GM19467 (cell line): ENCODE measurements around the gene APOL3.
"Not testable (repeated sequence)": the region's sequence is repeated elsewhere in the genome, so short reads cannot be mapped to it uniquely, and the experiment has no call there.

Experiments used
- ATAC-seq: cut with Tn5 transposase; IDR thresholded peaks from one replicate; pipeline ENCODE4 v1.9.1; 2021; ENCODE audit warnings: mild to moderate bottlenecking, moderate library complexity; ENCODE audit not compliant: unreplicated experiment

APOL3 gene

DNA sequence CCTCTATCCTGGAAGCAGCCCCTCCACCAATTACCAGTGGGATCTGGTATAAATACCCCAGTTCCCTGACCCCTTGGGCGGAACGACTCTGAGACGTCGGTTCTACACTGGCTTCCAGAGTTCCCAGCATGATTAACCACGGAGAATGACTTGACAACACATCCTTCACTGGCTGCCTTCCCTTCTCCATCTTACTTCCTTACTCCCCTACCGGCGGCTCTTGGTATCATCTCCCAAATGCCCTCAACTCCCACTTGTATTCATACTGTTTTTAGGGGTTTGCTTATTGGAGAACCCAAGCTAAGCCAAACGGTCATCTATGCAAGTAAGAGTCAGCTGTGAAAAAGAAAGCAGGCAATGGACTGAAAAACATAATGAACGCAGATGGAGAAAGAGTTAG lies 56.1 kb downstream of the APOL3 start:
- ATAC-seq, result no peak

- no peak for ATAC-seq
These were observed 56.7 kb downstream of the APOL3 start for GRCh38 chr22:36103891-36104290.

DNA sequence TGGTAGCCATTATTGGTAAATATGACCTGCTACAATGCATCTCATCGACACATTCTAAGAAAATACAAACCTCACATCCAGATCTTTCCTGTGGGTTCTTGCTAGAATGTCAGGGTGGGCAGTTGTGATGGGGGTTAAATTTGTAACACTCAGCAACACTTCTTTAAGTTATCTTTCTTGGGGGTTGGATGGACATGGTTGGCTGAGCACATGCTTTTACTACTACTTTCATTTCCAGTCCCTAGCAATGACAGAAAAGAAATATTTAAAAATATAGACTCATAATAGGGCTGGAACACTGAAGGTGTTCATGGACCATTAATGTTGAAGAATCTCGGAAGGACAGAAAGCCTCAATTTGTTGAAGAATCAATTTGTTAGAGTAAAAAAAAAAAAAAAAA lies 57.6 kb downstream of the APOL3 start:
- ATAC-seq, result no peak

DNA sequence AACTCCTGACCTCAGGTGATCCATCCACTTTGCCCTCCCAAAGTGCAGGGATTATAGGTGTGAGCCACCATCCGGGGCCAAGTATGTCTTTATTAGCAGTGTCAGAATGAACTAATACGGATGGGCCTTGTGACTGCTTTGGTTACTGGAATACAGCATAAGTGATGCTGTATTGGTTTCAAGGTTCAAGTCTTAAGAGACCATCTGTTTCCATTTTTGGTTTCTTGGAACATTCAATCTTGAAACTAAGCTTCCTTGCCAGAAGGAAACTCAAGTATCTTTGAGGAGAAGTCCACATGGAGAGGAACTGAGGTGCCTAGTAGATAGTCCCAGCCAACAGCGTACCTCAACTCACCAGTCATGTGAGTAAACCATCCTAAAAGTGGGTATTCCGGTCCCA lies 58.8 kb downstream of the APOL3 start:
- ATAC-seq, result no peak

GRCh38 chr22:36100908-36101307 lies 59.6 kb downstream of the APOL3 start:
- not testable (repeated sequence) for ATAC-seq

GRCh38 chr22:36100134-36100824 lies 60.3 kb downstream of the APOL3 start:
- no peak for ATAC-seq

GRCh38 chr22:36099561-36099960 lies 61.0 kb downstream of the APOL3 start:
- ATAC-seq, result not testable (repeated sequence)

GRCh38 chr22:36097880-36098279 lies 62.7 kb downstream of the APOL3 start:
- no peak for ATAC-seq

GRCh38 chr22:36090772-36091171 lies 69.8 kb downstream of the APOL3 start:
- ATAC-seq, result not testable (repeated sequence)
